Gastroesophageal sphincter (tissue), 3 donors: ENCODE results near the gene RHOJ.

Source experiments
- EP300 ChIP-seq: sonication (generic); formaldehyde crosslinking; IDR thresholded peaks from one replicate; pipeline ENCODE4 v1.6.1; 2017; ENCODE audit warnings: antibody characterized with exemption, mild to moderate bottlenecking
- POLR2A ChIP-seq, 2 donors: fragments of 450-650 bp; IDR thresholded peaks; one replicate each; pipeline ENCODE4 v1.6.1; 2017; ENCODE audit warnings: antibody characterized with exemption in 2 of 2, mild to moderate bottlenecking in 2 of 2, moderate library complexity in 1 of 2
- TF ChIP-seq, protein P1 (sequence below), 4 experiments: fragments of 200-600 bp in 2 of 4; fragments of 450-650 bp in 2 of 4; sonication (generic) in 1 of 4; IDR thresholded peaks; one replicate each; pipeline ENCODE4 v1.5.1; 2017 to 2019; ENCODE audit warnings: antibody characterized with exemption in 4 of 4, mild to moderate bottlenecking in 2 of 4, moderate library complexity in 2 of 4

- TF ChIP-seq, protein P1, sequence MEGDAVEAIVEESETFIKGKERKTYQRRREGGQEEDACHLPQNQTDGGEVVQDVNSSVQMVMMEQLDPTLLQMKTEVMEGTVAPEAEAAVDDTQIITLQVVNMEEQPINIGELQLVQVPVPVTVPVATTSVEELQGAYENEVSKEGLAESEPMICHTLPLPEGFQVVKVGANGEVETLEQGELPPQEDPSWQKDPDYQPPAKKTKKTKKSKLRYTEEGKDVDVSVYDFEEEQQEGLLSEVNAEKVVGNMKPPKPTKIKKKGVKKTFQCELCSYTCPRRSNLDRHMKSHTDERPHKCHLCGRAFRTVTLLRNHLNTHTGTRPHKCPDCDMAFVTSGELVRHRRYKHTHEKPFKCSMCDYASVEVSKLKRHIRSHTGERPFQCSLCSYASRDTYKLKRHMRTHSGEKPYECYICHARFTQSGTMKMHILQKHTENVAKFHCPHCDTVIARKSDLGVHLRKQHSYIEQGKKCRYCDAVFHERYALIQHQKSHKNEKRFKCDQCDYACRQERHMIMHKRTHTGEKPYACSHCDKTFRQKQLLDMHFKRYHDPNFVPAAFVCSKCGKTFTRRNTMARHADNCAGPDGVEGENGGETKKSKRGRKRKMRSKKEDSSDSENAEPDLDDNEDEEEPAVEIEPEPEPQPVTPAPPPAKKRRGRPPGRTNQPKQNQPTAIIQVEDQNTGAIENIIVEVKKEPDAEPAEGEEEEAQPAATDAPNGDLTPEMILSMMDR (IDR thresholded peaks at IDR 0.05) = no peak
- TF ChIP-seq POLR2A (IDR thresholded peaks at IDR 0.05) (no peak), EP300 (no peak)
These were observed 19.4 kb downstream of the RHOJ start for GRCh38 chr14:63223596-63223995.
